H1 (cell line): Measurements from ENCODE around the gene SIX6. TPM values are rescaled to one million over a fixed set of nuclear protein-coding genes. Genes with fewer than 3 reads are reported as not detected.

ENCODE experiments used
- ATF2 ChIP-seq: IDR thresholded peaks from 2 replicates; pipeline ENCODE4 v1.6.1; 2012; ENCODE audit warnings: low read length, inconsistent platforms
- CHD1 ChIP-seq: IDR thresholded peaks from 2 replicates; pipeline ENCODE4 v1.6.1; 2012; ENCODE audit warnings: low read depth, low read length, improper control_type of control experiment
- CHD2 ChIP-seq: IDR thresholded peaks from 2 replicates; pipeline ENCODE4 v1.6.1; 2012; ENCODE audit warnings: low read length, improper control_type of control experiment
- EGR1 ChIP-seq: IDR thresholded peaks from 2 replicates; pipeline ENCODE4 v1.6.1; 2011; ENCODE audit warnings: low read depth, low read length, borderline replicate concordance
- EZH2 ChIP-seq: fragments of 200-600 bp; sonication (generic); IDR thresholded peaks from 2 replicates; pipeline ENCODE4 v1.7.1; 2012; ENCODE audit warnings: low read depth, mild to moderate bottlenecking, moderate library complexity, low read length, inconsistent platforms; ENCODE audit not compliant: severe bottlenecking
- GABPA ChIP-seq: IDR thresholded peaks from 2 replicates; pipeline ENCODE4 v1.6.1; 2011; ENCODE audit warnings: mild to moderate bottlenecking, low read length, moderate library complexity, borderline replicate concordance; ENCODE audit not compliant: insufficient read depth
- HDAC6 ChIP-seq: IDR thresholded peaks from one replicate; pipeline ENCODE4 v1.7.1; 2012; ENCODE audit warnings: low read depth, mild to moderate bottlenecking, inconsistent platforms, low read length, moderate library complexity
- KDM4A ChIP-seq: IDR thresholded peaks from one replicate; pipeline ENCODE4 v1.7.1; 2012; ENCODE audit warnings: low read depth, mild to moderate bottlenecking, moderate library complexity, low read length, inconsistent platforms; ENCODE audit not compliant: severe bottlenecking
- NRF1 ChIP-seq: IDR thresholded peaks from 2 replicates; pipeline ENCODE4 v1.6.1; 2011; ENCODE audit warnings: mild to moderate bottlenecking, low read depth, low read length, improper control_type of control experiment
- POLR2A ChIP-seq, 2 experiments: IDR thresholded peaks; 1 replicate in 1 of 2; 2 replicates in 1 of 2; pipeline ENCODE4 v1.6.1; 2011; ENCODE audit warnings: low read depth in 2 of 2, low read length in 2 of 2, mild to moderate bottlenecking in 2 of 2; ENCODE audit errors: control extremely low read depth in 1 of 2
- RAD21 ChIP-seq, 2 experiments: IDR thresholded peaks in 1 of 2; conservative IDR thresholded peaks in 1 of 2; 2 replicates each; pipeline ENCODE4 v1.6.1; 2011; ENCODE audit warnings: low read depth in 2 of 2, low read length in 2 of 2, improper control_type of control experiment in 1 of 2, inconsistent platforms in 1 of 2, mild to moderate bottlenecking in 1 of 2, moderate library complexity in 1 of 2
- RNF2 ChIP-seq: fragments of 200-900, 300-1000 bp; sonication (generic); IDR thresholded peaks from 2 replicates; pipeline ENCODE4 v1.7.1; 2016; ENCODE audit warnings: borderline replicate concordance, low read depth, mild to moderate bottlenecking, antibody characterized with exemption, low read length; ENCODE audit not compliant: poor library complexity, severe bottlenecking; ENCODE audit errors: missing control alignments
- RXRA ChIP-seq: IDR thresholded peaks from 2 replicates; pipeline ENCODE4 v1.6.1; 2011; ENCODE audit warnings: low read depth, mild to moderate bottlenecking, low read length, moderate library complexity; ENCODE audit not compliant: insufficient read depth
- SAP30 ChIP-seq: fragments of 300-600 bp; sonication (generic); IDR thresholded peaks from 2 replicates; pipeline ENCODE4 v1.7.1; 2012; ENCODE audit warnings: low read length, moderate library complexity, mild to moderate bottlenecking, inconsistent platforms; ENCODE audit not compliant: insufficient read depth, insufficient replicate concordance
- SIRT6 ChIP-seq: IDR thresholded peaks from one replicate; pipeline ENCODE4 v1.7.1; 2012; ENCODE audit warnings: low read length, inconsistent platforms
- SP1 ChIP-seq: IDR thresholded peaks from 2 replicates; pipeline ENCODE4 v1.6.1; 2011; ENCODE audit warnings: low read depth, low read length
- SP2 ChIP-seq: IDR thresholded peaks from 2 replicates; pipeline ENCODE4 v1.6.1; 2012; ENCODE audit warnings: mild to moderate bottlenecking, low read length, inconsistent platforms
- SP4 ChIP-seq: IDR thresholded peaks from 2 replicates; pipeline ENCODE4 v1.6.1; 2012; ENCODE audit warnings: low read length, inconsistent platforms
- SRF ChIP-seq: IDR thresholded peaks from 2 replicates; pipeline ENCODE4 v1.6.1; 2011; ENCODE audit warnings: mild to moderate bottlenecking, low read depth, low read length, moderate library complexity
- SUZ12 ChIP-seq: fragments of 200-600 bp; sonication (generic); IDR thresholded peaks from 2 replicates; pipeline ENCODE4 v1.6.1; 2012; ENCODE audit warnings: mild to moderate bottlenecking, inconsistent platforms, low read length, moderate library complexity, mixed read lengths
- TCF12 ChIP-seq: IDR thresholded peaks from 2 replicates; pipeline ENCODE4 v1.6.1; 2011; ENCODE audit warnings: low read depth, mild to moderate bottlenecking, low read length
- TEAD4 ChIP-seq: IDR thresholded peaks from 2 replicates; pipeline ENCODE4 v1.6.1; 2012; ENCODE audit warnings: low read depth, low read length, inconsistent platforms, mixed read lengths
- YY1 ChIP-seq: IDR thresholded peaks from 2 replicates; pipeline ENCODE4 v1.6.1; 2011; ENCODE audit warnings: low read depth, mild to moderate bottlenecking, low read length
- ZNF274 ChIP-seq: IDR thresholded peaks from 2 replicates; pipeline ENCODE4 v1.7.0; 2012; ENCODE audit warnings: low read length, borderline replicate concordance; ENCODE audit errors: extremely low read depth
- polyA plus RNA-seq, 7 experiments: library from polyadenylated mRNA; depleted of rRNA in 3 of 7; stranded (reverse) in 5 of 7; unstranded in 2 of 7; fragments of >200 nt in 5 of 7; fragments of 200-250 nt in 2 of 7; gene quantifications; 1 replicate in 5 of 7; 2 replicates in 1 of 7; 4 replicates in 1 of 7; pipeline versions ENCODE4 v1.2.1 to v1.2.3, GENCODE V29; 2011 to 2013; ENCODE audit warnings: missing spikeins in 2 of 7, mixed read lengths in 2 of 7
- total RNA-seq: library from RNA; stranded (reverse); fragmentation: NEBNext Ultra II Directional; extraction: Animal tissue kit (Norgen Biotek cat#: 25700); gene quantifications from 2 replicates; pipeline ENCODE4 v1.2.1, GENCODE V29; 2021

SIX6 gene
- total and polyA plus RNA-seq, 2 of the 8 experiments (the other 6 are each of a cell fraction or from before 2014, with no cell fraction given) = 0.03 TPM; not detected in 1

GRCh38 chr14:60485598-60486251, 23.2 kb upstream of the SIX6 start, which contains the start of gene C14orf39 (continued):
- TF ChIP-seq KDM4A = peak; percentile 85
- TF ChIP-seq SUZ12 = no peak; the same call in 1 of the 2 replicates
- TF ChIP-seq GABPA = no peak
- peak; percentile 95 for TF ChIP-seq CHD2
- TF ChIP-seq RXRA = no peak
- TF ChIP-seq EGR1 = peak; percentile 75; the same call in 1 of the 2 replicates
- TF ChIP-seq CHD1 = no peak
- no peak for TF ChIP-seq EZH2
- TF ChIP-seq ATF2 = no peak
- no peak for TF ChIP-seq SRF
- TF ChIP-seq RAD21 (IDR thresholded peaks at IDR 0.05 in 1 of 2, conservative IDR thresholded peaks at IDR 0.05 in 1 of 2; ENCODE audit: low read depth in 2 of 2, low read length in 2 of 2) = no peak
- TF ChIP-seq TEAD4 = no peak
- TF ChIP-seq SAP30 = no peak
- TF ChIP-seq SP1 = no peak
- TF ChIP-seq HDAC6 = no peak
- no peak for TF ChIP-seq ZNF274
- no peak for TF ChIP-seq NRF1
- TF ChIP-seq SP2 = no peak
- TF ChIP-seq TCF12 = no peak
- no peak for TF ChIP-seq YY1
- TF ChIP-seq POLR2A (IDR thresholded peaks at IDR 0.05; ENCODE audit: control extremely low read depth in 1 of 2, low read depth in 2 of 2, low read length in 2 of 2) = peak in 1 of 2 experiments; percentile 54; a peak in 2 of 3 replicates
- TF ChIP-seq SIRT6 = no peak
- no peak for TF ChIP-seq SP4
- TF ChIP-seq RNF2 = peak; percentile 37
